ENCODE results near the gene MRI1.

MRI1 gene

DNA sequence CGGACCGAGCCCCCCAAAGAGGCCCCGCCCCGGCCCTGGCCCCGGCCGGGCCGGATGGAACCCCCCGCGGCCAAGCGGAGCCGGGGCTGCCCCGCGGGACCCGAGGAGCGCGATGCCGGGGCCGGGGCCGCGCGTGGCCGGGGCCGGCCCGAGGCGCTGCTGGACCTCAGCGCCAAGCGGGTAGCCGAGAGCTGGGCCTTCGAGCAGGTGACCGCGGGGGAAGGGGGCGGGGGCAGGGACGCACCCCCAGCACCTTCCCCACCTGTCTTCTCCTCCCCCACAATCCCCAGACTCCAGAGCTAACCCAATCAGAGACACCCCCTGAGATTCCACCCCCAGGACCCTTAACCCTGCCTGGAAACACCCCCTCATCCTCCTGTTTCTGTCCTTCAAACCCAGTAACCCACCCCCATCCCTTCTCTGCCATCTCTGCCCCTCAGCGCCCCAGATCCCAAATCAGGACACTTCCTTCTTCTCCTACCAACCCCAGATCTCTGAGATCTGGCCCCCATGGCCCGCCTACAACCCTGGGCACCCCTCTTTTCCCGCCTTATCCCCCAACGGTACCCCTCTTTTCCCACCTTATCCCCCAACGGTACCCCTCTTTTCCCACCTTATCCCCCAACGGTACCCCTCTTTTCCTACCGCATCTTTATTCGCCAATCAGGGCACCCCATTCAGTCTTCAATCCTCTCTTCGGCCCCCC lies 31.4 kb downstream of the MRI1 start:
- DNase-seq = no peak

DNA sequence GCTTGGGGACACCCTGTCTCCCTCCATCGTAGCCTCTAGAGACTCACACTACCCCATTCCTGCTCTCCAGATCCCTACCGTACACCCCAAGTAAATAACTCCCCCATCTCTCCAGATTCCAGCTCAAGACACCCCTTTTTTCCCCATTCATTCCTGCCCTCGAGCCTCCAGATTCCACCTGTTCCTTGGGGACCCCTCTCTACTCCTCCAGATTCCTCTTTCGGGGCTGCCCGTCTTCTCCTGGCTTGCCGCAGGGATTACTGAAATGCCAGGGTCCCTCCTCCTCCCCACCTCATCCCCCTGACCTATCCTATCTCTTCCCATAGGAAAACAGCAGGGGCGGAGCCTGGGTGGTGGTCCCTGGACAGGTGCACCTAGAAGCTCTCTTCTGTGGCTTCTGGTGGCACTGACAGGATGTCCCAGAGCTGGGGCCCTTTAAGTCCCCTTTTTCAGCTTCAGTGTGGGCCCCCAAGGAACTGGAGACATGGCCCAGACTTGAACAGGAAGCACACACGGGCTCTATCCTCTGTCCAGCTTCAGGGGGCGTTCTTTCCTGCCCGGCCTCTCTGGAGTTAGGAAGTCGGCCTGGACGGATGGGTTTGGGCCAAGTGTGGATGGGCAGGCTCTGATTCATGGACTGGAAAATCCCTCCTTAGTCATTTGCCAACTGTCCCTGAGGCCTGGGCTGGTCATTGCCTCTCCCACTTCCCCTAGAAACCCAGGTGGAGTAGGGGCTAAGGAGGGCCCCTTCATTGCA lies 32.2 kb downstream of the MRI1 start:
- no peak for DNase-seq

DNA sequence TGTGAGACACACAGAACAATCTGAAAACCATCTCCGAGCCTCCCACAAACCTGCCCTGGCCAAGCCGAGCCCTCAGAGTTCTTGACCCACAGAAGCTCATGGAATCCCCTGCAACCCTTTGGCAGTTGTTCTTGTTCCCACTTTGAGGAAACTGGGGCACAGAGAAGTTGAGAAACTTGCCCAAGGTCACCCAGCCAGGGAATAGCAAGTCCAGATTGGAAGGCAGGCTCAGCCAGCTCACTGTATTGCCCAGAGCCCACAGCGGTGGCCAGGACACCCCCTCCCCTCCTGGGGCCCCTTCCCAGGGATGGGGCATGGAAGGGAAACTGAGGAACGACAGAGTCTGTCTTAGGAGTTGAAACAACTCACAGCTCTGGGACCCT lies 32.7 kb downstream of the MRI1 start:
- no peak for DNase-seq

DNA sequence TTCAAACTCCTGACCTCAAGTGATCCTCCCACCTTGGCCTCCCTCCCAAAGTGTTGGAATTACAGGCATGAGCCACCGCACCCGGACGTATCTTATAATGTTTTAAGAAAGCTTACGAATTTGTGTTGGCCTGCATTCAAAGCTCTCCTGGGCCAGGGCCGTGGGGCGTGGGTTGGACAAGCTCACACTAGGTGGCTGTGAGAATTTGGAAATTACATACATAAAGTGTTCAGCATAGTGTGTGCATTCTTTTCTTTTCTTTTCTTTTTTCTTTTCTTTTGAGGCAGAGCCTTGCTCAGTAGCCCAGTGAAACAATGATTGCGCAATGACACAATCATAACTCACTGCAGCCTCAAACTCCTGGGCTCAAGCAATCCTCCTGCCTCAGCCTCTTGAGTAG lies 33.5 kb downstream of the MRI1 start:
- no peak for DNase-seq

DNA sequence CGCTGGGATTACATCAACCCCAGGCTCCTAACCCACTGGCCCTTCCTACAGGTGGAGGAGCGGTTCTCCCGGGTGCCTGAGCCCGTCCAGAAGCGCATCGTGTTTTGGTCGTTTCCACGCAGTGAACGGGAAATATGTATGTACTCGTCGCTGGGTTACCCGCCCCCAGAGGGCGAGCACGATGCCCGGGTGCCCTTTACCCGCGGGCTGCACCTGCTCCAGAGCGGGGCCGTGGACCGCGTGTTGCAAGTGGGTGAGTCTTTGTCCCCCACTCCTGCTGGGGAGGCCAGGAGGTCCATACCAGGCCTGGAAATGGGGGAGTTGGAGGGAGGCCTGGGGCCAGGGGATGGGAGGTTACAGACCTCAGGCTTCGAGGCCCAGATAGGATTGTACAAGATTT lies 35.3 kb downstream of the MRI1 start:
- no peak for DNase-seq

DNA sequence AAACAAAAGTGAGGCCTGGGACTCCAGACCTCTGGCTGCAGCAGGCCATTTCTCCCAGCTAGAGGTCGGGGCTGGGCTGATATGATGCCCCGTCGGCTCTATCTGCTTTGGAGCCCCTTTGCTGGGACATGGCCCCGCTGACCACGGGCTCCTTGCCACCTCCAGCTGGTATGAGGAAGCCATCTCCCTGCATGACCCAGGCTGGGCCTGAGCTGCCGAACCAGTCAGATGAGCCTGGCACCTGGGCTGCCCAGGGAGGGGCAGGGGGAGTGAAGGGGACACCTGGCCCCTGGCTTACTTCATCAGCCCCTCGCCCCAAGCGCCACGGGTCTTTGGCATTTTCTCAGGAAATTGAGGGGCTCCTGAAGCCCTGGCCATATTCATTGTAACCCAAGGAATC lies 38.7 kb downstream of the MRI1 start:
- no peak for DNase-seq

DNA sequence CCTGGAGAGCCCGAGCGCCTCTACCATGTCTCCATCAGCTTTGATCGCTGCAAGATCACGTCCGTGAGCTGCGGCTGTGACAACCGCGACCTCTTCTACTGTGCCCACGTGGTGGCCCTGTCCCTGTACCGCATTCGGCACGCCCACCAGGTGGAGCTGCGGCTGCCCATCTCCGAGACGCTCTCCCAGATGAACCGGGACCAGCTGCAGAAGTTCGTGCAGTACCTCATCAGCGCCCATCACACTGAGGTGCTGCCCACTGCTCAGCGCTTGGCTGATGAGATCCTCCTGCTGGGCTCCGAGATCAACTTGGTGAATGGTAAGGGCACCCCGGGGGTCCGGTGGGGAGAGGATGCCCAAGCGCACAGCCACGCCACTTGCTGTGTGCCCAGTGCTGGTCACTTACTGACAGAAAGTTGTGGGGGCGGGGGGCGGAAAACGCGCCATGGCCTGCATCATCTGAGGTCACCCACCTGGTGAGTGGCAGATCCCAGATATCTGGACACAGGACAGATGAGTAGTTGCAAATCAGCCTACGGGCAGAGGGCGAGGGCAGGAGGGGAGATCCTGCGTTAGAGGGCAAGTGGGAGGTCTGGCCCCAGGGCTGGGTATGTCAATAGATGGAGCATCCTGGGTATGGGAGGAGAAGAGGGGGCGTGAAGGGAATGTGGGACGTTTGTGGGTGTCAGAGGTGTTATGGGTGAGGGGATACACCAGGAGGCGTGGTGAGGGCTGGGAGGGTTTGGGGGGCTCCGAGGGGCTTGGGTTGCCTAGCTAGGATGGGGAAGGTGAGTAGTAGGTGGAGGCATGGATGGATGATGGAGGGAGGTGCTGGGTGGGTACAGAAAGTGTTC lies 40.7 kb downstream of the MRI1 start:
- DNase-seq = no peak

DNA sequence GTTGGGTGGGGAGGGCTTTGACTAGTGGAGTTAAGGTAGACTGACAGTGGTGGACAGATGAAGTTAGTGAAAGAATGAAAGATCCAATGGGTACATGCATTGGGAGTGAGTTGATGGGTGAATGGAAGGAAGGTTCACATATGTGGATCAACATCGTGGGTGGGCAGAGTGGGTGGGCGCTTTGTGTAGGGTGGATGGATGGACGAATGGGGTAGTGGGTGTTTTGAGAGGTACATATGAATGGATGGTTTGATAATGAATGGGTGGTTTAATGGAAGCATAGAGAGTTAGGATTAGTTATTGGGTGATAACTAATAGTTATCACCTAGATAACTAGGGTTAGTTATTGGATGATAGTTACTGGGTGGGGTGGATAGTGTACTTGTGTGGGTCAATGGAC lies 42.4 kb downstream of the MRI1 start:
- no peak for DNase-seq

DNA sequence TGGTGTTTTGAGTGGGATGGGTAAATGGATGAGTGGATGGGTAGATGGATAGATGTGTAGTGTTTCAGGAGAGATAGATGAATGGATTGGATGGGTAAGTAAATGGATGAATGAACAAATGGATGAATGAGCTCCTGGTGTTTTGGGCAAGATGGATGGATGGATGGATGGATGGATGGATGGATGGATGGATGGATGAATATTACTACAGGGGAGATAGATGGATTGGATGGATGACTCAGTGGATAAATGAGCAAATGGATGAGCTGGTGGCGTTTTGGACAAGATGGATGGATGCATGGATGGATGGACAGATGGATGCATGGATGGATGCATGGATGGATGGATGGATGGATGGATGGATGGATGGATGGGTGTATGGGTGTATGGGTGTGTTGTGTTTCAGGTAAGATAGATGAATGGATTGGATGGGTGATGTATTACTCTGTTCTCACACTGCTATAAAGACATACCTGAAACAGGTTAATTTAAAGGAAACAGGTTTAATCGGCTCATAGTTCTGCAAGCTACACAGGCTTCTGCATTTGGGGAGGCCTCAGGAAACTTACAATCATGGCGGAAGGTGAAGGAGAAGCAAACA lies 43.2 kb downstream of the MRI1 start:
- no peak for DNase-seq

DNA sequence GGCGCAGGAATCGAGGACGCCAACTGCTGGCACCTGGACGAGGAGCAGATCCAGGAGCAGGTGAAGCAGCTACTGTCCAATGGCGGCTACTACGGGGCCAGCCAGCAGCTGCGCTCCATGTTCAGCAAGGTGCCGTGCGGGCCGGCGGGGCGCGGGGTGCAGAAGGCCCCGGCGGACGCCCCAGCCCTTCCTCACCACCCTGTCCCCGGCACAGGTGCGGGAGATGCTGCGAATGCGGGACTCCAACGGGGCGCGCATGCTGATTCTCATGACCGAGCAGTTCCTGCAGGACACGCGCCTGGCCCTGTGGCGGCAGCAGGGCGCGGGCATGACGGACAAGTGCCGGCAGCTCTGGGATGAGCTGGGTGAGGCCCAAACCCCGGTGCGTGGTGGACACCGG lies 44.5 kb downstream of the MRI1 start:
- DNase-seq = no peak

DNA sequence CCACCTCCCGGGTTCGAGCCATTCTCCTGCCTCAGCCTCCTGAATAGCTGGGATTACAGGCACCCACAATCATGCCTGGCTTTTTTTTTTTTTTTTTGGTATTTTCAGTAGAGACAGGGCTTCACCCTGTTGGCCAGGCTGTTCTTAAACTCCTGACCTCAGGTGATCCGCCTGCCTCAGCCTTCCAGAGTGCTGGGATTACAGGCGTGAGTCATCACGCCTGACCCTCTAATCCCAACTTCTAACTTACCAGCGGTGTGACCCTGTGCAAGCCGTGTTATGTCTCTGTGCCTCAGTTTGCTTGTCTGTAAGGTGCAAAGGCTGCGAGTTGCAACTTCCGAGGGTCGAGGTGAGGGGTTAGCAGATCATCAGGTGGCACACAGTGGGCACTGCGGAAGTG lies 48.2 kb downstream of the MRI1 start:
- DNase-seq = no peak

DNA sequence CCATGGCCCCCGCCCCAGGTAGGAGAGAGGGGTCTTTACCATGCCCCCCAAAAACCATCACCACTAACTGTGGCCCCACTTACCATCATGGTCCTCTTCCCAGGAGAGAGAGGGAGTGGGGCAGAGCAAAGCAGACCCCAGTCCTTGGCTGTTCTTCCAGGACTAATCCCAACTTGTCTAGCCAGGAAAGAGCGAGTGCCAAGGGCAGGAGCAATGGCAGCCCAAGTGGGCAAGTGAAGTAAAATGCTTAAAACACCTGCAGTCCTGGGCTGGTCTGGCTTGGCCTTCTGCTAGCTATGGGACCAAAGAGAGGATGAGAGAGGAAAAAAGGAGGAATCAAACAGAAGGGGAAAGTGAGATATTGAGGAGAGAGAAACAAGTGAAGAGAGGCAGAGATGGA lies 48.8 kb downstream of the MRI1 start:
- DNase-seq = no peak

DNA sequence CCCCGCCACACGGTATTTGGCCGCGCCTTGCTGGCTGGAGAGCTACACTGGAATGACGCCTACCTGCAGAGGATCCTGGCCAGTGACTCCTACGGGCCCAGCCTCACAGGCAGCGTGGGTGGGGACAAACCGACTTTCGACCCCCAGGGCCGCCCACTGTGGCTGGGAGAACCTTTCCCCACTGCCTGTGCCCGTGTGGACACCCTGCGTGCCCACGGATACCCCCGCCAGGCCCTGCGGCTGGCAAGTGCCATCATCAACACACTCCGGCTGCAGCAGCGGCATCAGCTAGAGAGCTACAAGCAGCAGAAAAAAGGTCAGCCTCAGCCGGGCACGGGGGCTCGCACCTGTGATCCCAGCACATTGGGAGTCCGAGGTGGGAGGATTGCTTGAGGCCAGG lies 50.2 kb downstream of the MRI1 start:
- DNase-seq = no peak

DNA sequence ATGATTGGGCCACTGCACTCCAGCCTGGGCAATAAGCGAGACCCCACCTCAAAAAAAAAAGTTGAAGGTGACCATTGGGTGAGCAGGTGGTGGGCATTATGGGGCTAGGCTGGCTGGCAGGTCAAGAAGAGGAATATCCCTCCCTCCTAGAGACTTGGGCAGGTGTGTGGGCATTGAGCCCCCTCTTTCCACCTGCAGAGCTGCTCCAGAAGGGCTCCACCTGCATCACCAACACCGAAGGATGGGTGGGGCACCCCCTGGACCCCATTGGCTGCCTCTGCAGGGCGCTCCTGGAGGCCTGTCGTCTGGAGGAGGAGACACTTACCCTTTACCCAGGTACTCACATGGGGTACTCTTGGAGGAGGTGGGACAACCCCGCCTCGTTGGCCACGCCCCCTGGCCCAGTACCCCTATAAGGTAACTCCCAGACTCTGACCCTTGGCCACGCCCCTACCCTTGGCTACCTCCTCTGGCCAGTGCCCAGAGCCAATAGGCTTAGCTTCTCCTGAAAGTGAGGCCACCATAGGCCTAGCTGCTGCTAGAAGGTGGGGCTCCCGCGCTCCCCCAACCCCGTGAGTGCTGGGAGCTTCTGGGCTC lies 52.8 kb downstream of the MRI1 start:
- DNase-seq = no peak

DNA sequence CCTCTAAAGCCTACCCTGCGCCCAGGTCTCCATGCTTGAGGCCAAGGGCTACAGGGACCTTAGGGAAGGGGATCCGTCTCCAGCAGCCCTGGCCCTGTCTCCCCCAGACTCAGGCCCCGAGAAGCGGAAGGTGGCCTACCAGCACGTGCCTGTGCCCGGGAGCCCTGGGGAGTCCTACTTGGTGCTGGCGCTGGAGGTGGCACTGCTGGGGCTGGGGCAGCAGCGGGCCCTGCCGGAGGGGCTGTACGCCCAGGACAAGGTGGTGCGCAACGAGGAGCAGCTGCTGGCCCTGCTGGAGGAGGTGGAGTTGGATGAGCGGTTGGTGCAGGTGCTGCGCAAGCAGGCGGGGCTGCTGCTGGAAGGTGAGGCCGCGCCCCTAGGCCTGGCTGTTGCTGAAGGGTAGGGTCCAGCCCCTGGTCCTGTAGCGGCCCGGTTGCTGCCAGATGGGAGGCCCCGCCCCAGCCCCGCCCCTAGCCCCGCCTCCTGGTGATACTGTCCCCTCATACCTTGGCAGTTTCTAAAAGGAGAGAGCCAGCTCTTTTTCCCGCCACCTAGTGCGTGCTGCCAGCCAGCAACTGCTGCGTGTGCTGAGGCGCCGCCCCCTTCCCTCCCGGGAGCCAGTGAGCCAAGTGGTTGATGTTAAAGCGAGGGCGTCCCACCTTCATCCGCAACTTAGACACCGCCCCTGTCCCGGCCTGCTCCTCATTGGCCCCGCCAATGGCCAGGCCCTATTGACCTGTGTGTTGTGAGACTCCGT lies 53.5 kb downstream of the MRI1 start:
- no peak for DNase-seq

DNA sequence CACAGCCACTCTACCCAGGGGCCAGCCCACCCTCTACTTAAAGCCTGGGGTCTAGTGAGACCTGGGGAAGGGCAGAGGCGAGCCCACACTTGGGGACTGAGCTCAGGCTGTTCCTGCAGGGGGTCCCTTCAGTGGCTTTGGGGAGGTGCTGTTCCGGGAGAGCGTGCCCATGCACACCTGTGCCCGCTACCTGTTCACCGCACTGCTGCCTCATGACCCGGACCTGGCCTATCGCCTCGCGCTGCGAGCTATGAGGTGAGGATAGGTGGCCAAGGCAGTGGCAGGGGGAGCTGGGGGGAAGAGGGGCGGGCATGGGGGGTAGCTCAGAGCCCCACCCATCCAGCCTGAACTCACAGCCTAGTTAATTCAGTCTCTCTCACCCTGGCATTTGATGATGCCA lies 54.9 kb downstream of the MRI1 start:
- no peak for DNase-seq

DNA sequence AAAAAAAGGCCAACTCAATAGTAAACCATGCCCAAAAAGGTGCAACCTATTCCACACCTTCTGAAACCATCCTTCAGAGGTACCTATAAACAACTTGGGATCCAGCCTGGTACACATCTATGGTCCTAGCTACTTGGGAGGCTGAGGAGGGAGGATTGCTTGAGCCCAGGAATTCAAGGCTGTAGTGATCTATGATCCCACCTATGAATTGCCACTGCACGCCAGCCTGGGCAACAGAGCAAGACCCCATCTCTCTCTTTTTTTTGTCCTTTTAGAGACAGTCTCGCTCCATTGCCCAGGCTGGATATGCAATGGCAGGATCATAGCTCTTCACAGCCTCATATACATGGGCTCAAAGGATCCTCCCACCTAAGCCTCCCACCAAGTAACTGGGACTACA lies 57.0 kb downstream of the MRI1 start:
- no peak for DNase-seq

DNA sequence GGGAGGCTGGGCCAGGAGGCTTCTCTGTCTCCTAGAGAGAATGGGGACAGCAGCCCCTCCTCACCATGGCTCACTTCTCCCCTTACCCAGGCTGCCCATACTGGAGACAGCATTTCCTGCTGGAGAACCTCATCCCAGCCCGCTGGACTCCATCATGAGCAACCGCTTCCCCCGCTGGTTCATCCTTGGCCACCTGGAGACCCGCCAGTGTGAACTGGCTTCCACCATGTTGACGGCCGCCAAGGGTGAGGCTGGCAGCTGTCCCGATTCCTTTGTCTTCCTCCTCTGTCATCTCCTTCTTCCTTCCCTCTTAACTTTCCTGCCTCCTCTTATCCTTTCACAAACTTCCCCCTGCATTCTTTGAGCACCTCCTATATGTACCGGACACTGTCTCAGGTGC lies 58.9 kb downstream of the MRI1 start:
- DNase-seq = no peak

Measured in NCI-H1417 treated with DMSO at 0.1 percent for 48 hours (cell line).